Calu3 (cell line): ENCODE results near the gene PACSIN3. TPM values are rescaled to one million over a fixed set of nuclear protein-coding genes. Genes with fewer than 3 reads are reported as not detected.

Experiments used
- Bru-seq: library from RNA; stranded (reverse); fragments of 400-500 nt; gene quantifications from one replicate; lab custom pipeline; 2021; lab: Mats Ljungman, UMichigan
- BruChase-seq, 2 experiments: library from RNA; stranded (reverse); fragments of 400-500 nt; gene quantifications; one replicate each; lab custom pipeline; 2021; lab: Mats Ljungman, UMichigan
- BruUV-seq: library from RNA; stranded (reverse); fragments of 400-500 nt; replicated peaks from 2 replicates; lab custom pipeline; 2021; lab: Mats Ljungman, UMichigan
- CTCF ChIA-PET: fragments of 300-600 bp; sonication (Branson Sonifier 250); formaldehyde crosslinking; loops from one replicate; lab custom pipeline; 2022; ENCODE audit warnings: antibody characterized with exemption; lab: Charles Lee
- DNase-seq: peaks from one replicate; pipeline ENCODE4 v3.0.0; 2022
- H3K27ac Mint-ChIP-seq: one replicate; pipeline ENCODE4 v1.8.0; 2022; ENCODE audit warnings: mixed read lengths; ENCODE audit not compliant: unreplicated experiment
- H3K27me3 Mint-ChIP-seq: one replicate; pipeline ENCODE4 v1.8.0; 2022; ENCODE audit warnings: mixed read lengths; ENCODE audit not compliant: unreplicated experiment
- H3K36me3 Mint-ChIP-seq: one replicate; pipeline ENCODE4 v1.8.0; 2022; ENCODE audit warnings: mild to moderate bottlenecking, moderate library complexity, mixed read lengths; ENCODE audit not compliant: insufficient read depth, unreplicated experiment
- H3K4me1 Mint-ChIP-seq: one replicate; pipeline ENCODE4 v1.8.0; 2022; ENCODE audit warnings: mild to moderate bottlenecking, low read depth, mixed read lengths; ENCODE audit not compliant: unreplicated experiment
- H3K4me3 Mint-ChIP-seq: one replicate; pipeline ENCODE4 v1.8.0; 2022; ENCODE audit warnings: mild to moderate bottlenecking, low read depth, moderate library complexity, mixed read lengths; ENCODE audit not compliant: unreplicated experiment
- H3K9me3 Mint-ChIP-seq: one replicate; pipeline ENCODE4 v1.8.0; 2022; ENCODE audit warnings: low read depth, mixed read lengths; ENCODE audit not compliant: unreplicated experiment
- intact Hi-C: fragments of 100-400 bp; cut with micrococcal nuclease; formaldehyde crosslinking; loops from one replicate; pipeline ENCODE4 v1.10.0; 2022; ENCODE audit not compliant: unreplicated experiment
- long read RNA-seq: library from polyadenylated mRNA; stranded (forward); transcript quantifications from one replicate; pipeline ENCODE4 v2.0.0, GENCODE V29; 2022
- total RNA-seq: library from RNA; stranded (reverse); gene quantifications from 2 replicates; pipeline ENCODE4 v1.2.3, GENCODE V29; 2022
- TF ChIP-seq, protein P1 (sequence below): fragments of 200-600 bp; IDR thresholded peaks from one replicate; pipeline ENCODE4 v1.8.0; 2022; ENCODE audit warnings: antibody characterized with exemption; ENCODE audit not compliant: unreplicated experiment

The PACSIN3 gene
- total RNA-seq: 22.1 and 26.5 TPM in 2 replicates
- Bru-seq, nascent RNA: percentile 46 among the genes with signal in this experiment
- percentile 52 among the genes with signal in this experiment for BruChase-seq, experiment 1, labeled RNA remaining after a 6-hour chase
- BruChase-seq, experiment 2, labeled RNA remaining after a 2-hour chase: percentile 58 among the genes with signal in this experiment
- long read RNA-seq, transcript PACSIN3-201 (11 exons, 1,843 nt): major isoform, 19 of 26 reads
- long read RNA-seq, partial matches to known transcripts: 1 of 26 reads
- long read RNA-seq, other reads (novel, unspliced or antisense): 6 of 26 reads

DNA sequence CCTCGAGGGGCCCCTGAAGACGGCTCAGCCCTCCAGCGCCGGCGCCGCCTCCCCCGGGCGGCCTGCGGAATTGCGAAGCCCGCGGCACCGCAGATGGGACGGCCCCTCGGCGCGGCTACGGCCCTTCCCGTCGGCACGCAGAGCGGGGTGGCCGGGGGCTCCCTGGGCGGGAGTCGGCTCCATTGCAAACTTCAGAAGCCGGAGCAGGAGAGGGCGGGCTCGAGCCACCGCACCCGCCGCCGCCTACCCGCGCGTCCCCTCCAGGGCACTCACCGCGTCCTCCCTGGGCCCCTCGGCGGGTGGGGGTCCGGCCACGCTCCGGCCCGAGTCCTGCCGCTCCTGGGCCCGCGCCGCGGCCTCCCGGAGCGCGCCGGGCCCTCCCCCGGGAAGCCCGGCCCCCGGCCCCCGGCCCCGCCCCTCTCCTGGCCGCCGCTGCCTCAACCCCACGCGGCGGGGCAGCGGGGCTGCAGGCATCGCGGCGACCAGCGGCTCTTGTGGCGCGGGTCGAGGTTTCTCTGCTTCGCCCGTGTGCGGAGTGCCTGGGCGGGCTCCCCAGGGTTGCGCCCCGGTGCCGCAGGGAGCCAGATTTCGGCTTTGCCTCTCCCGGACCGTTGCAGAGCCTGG is at the start of gene PACSIN3:
Gene PACSIN3, minus strand, starts transcription at position 359 of the 624 bp plus-strand sequence. CDS start 3,707 bp downstream, outside the sequence.
- peaks cover 24% of the 10 kb centered on the region for H3K36me3 Mint-ChIP-seq
- peaks cover 9% of the 10 kb centered on the region for H3K4me1 Mint-ChIP-seq
- no peak within 1 kb of the TSS for H3K27ac Mint-ChIP-seq
- BruUV-seq: no TSS peak
- TF ChIP-seq, protein P1, sequence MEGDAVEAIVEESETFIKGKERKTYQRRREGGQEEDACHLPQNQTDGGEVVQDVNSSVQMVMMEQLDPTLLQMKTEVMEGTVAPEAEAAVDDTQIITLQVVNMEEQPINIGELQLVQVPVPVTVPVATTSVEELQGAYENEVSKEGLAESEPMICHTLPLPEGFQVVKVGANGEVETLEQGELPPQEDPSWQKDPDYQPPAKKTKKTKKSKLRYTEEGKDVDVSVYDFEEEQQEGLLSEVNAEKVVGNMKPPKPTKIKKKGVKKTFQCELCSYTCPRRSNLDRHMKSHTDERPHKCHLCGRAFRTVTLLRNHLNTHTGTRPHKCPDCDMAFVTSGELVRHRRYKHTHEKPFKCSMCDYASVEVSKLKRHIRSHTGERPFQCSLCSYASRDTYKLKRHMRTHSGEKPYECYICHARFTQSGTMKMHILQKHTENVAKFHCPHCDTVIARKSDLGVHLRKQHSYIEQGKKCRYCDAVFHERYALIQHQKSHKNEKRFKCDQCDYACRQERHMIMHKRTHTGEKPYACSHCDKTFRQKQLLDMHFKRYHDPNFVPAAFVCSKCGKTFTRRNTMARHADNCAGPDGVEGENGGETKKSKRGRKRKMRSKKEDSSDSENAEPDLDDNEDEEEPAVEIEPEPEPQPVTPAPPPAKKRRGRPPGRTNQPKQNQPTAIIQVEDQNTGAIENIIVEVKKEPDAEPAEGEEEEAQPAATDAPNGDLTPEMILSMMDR: no peak
- peak within 1 kb of the TSS; percentile 81 for H3K4me3 Mint-ChIP-seq
- no peaks in the 10 kb centered on the region for H3K27me3 Mint-ChIP-seq
- peak; percentile 71 for DNase-seq
- intact Hi-C loops: no loop called here
- CTCF ChIA-PET: interaction anchor here (0.9 to 1.9 kb wide), 8 partner anchors 9 to 73 kb away, joined by 4 to 13 read pairs (median 5); partner anchors contain the start of genes ARFGAP2, DDB2 and NR1H3
- H3K9me3 Mint-ChIP-seq: no peaks in the 10 kb centered on the region

DNA sequence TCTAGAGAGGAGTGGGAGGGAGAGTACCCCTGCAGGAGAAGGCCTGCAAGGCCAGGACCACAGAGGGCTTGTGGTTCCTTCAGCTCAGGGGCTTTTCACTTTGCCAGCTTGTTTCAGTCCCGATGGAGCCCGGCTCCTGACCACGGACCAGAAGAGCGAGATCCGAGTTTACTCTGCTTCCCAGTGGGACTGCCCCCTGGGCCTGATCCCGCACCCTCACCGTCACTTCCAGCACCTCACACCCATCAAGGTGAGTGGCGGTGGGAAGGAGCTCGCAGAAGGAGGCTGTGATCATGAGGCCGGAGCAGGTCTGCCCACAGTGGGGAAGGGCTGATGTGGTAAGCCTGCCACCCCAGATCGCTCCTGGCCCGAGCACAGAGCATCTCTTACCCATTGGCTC is 48.9 kb upstream of the PACSIN3 start:
- Mint-ChIP-seq H3K27me3 (no peaks in the 10 kb centered on the region), H3K4me1 (no peaks in the 10 kb centered on the region), H3K27ac (no peak overlapping the region), H3K36me3 (peaks cover 12% of the 10 kb centered on the region), H3K4me3 (no peak overlapping the region), H3K9me3 (no peaks in the 10 kb centered on the region)
- intact Hi-C loops: no loop called here
- CTCF ChIA-PET: interaction anchor here (1.2 kb wide), 1 partner anchor 14 kb away, joined by 3 read pairs; the partner anchor contains the start of gene ACP2
- TF ChIP-seq, protein P1: no peak
- BruUV-seq: no TSS peak
- no peak for DNase-seq

DNA sequence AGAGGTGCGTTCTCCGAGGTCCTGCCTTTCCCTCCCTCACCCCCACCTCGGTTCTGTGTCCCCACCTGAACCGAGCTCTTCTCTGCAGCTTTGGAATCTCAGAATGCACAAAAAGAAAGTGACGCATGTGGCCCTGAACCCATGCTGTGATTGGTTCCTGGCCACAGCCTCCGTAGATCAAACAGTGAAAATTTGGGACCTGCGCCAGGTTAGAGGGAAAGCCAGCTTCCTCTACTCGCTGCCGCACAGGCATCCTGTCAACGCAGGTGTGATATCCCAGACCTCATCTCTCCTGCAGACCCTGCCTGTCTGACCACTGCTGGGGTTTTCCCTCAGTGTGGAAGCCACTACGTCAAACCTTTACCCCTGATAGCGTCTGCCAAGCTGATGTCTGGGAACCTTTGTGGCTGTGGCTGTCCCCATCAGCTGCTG is 48.5 kb upstream of the PACSIN3 start:
- no peak overlapping the region for H3K4me3 Mint-ChIP-seq
- H3K27ac Mint-ChIP-seq: no peak overlapping the region
- H3K27me3 Mint-ChIP-seq: no peaks in the 10 kb centered on the region
- intact Hi-C loops: no loop called here
- H3K9me3 Mint-ChIP-seq: no peaks in the 10 kb centered on the region
- no peaks in the 10 kb centered on the region for H3K4me1 Mint-ChIP-seq
- peaks cover 7% of the 10 kb centered on the region for H3K36me3 Mint-ChIP-seq
- CTCF ChIA-PET: no interaction called here
- no peak for DNase-seq
- no TSS peak for BruUV-seq
- TF ChIP-seq, protein P1: no peak

DNA sequence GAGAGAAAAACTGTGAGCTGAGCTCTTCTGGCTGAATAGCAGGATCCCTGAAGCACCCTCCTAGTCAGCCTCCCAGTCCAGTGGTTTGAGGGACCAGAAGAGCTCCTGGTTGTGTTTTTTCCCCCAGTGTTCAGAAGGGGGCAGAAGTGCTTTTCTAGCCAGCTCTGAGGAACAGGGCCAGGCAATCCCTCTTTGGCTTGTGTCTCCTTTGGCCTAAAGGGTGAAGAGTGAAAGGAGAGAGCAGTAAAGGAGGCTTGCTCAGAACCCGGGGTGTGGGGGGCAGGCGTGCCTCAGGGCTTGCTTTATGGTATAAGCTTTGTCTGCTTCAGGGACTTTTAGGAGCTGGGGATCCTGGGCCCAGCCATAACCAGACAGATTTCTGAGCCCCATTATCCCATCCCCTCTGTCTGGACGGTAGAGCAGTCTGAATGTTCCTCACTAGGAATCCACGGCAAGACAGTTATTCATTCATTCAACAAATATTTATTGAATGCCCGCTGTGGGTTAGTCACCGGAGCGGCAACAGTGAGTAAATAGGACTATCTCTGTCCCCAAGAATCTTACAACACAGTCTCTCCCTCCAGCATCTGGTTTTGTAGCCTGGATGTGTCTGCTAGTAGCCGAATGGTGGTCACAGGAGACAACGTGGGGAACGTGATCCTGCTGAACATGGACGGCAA is 47.9 kb upstream of the PACSIN3 start:
- no TSS peak for BruUV-seq
- H3K4me1 Mint-ChIP-seq: no peaks in the 10 kb centered on the region
- CTCF ChIA-PET: interaction anchor here (0.5 to 0.6 kb wide), 2 partner anchors 29 to 121 kb away, joined by 3 to 4 read pairs; no protein-coding TSS in a partner anchor
- H3K4me3 Mint-ChIP-seq: no peak overlapping the region
- intact Hi-C loops: no loop called here
- TF ChIP-seq, protein P1: no peak
- no peak for DNase-seq
- no peaks in the 10 kb centered on the region for H3K9me3 Mint-ChIP-seq
- H3K27me3 Mint-ChIP-seq: no peaks in the 10 kb centered on the region
- peaks cover 5% of the 10 kb centered on the region for H3K36me3 Mint-ChIP-seq
- no peak overlapping the region for H3K27ac Mint-ChIP-seq
